GM18499 (cell line): ENCODE results near the gene GAN.

Experiments used
- ATAC-seq: cut with Tn5 transposase; IDR thresholded peaks from one replicate; pipeline ENCODE4 v1.9.1; 2021; ENCODE audit warnings: moderate number of reproducible peaks; ENCODE audit not compliant: insufficient read depth, unreplicated experiment

GAN gene

GRCh38 chr16:81349608-81350305 lies 35.0 kb downstream of the GAN start:
- no peak for ATAC-seq

- no peak for ATAC-seq
Measured at GRCh38 chr16:81350306-81350615, 35.5 kb downstream of the GAN start.

- ATAC-seq: no peak
Measured at GRCh38 chr16:81353895-81354294, 39.1 kb downstream of the GAN start.

GRCh38 chr16:81357711-81358260 lies 43.0 kb downstream of the GAN start:
- no peak for ATAC-seq

GRCh38 chr16:81358860-81359259 lies 44.1 kb downstream of the GAN start:
- ATAC-seq: no peak

GRCh38 chr16:81360135-81360534 lies 45.4 kb downstream of the GAN start:
- ATAC-seq: no peak

- no peak for ATAC-seq
Measured at GRCh38 chr16:81365731-81366130, 51.0 kb downstream of the GAN start.

GRCh38 chr16:81366316-81366932 lies 51.7 kb downstream of the GAN start:
- no peak for ATAC-seq

- ATAC-seq: no peak
Measured at GRCh38 chr16:81367821-81368220, 53.1 kb downstream of the GAN start.

- ATAC-seq: no peak
Measured at GRCh38 chr16:81369888-81370504, 55.2 kb downstream of the GAN start.

GRCh38 chr16:81371106-81371505 lies 56.3 kb downstream of the GAN start:
- ATAC-seq: no peak

- no peak for ATAC-seq
Measured at GRCh38 chr16:81374550-81374949, 59.8 kb downstream of the GAN start.

- ATAC-seq: no peak
Measured at GRCh38 chr16:81376880-81377279, 62.1 kb downstream of the GAN start.

GRCh38 chr16:81378049-81378448 lies 63.3 kb downstream of the GAN start:
- no peak for ATAC-seq

GRCh38 chr16:81380932-81381331 lies 66.2 kb downstream of the GAN start:
- ATAC-seq: no peak

- no peak for ATAC-seq
Measured at GRCh38 chr16:81384006-81384405, 69.2 kb downstream of the GAN start.

GRCh38 chr16:81385031-81385756 lies 70.4 kb downstream of the GAN start:
- ATAC-seq: no peak

- ATAC-seq: no peak
Measured at GRCh38 chr16:81388357-81388756, 73.6 kb downstream of the GAN start.

GRCh38 chr16:81390840-81391239 lies 76.1 kb downstream of the GAN start:
- ATAC-seq: no peak

GRCh38 chr16:81392011-81392410 lies 77.2 kb downstream of the GAN start:
- ATAC-seq: no peak

GRCh38 chr16:81394416-81394815 lies 79.7 kb downstream of the GAN start:
- no peak for ATAC-seq
